GM12875 (cell line): ENCODE data around the gene SOCS3.

Experiments used
- H3K4me3 ChIP-seq: one replicate; pipeline ENCODE4 v1.5.1; 2011; ENCODE audit warnings: low read depth, low read length, control low read depth
- TF ChIP-seq, protein P1 (sequence below): IDR thresholded peaks from 2 replicates; pipeline ENCODE4 v1.5.1; 2011; ENCODE audit warnings: low read depth, mild to moderate bottlenecking, control low read depth, inconsistent platforms, low read length, moderate library complexity, borderline replicate concordance; ENCODE audit not compliant: insufficient read depth

SOCS3 gene

GRCh38 chr17:78324391-78325075, 35.3 kb downstream of the SOCS3 start:
- no peak overlapping the region for H3K4me3 ChIP-seq
- TF ChIP-seq, protein P1, sequence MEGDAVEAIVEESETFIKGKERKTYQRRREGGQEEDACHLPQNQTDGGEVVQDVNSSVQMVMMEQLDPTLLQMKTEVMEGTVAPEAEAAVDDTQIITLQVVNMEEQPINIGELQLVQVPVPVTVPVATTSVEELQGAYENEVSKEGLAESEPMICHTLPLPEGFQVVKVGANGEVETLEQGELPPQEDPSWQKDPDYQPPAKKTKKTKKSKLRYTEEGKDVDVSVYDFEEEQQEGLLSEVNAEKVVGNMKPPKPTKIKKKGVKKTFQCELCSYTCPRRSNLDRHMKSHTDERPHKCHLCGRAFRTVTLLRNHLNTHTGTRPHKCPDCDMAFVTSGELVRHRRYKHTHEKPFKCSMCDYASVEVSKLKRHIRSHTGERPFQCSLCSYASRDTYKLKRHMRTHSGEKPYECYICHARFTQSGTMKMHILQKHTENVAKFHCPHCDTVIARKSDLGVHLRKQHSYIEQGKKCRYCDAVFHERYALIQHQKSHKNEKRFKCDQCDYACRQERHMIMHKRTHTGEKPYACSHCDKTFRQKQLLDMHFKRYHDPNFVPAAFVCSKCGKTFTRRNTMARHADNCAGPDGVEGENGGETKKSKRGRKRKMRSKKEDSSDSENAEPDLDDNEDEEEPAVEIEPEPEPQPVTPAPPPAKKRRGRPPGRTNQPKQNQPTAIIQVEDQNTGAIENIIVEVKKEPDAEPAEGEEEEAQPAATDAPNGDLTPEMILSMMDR, result no peak

DNA sequence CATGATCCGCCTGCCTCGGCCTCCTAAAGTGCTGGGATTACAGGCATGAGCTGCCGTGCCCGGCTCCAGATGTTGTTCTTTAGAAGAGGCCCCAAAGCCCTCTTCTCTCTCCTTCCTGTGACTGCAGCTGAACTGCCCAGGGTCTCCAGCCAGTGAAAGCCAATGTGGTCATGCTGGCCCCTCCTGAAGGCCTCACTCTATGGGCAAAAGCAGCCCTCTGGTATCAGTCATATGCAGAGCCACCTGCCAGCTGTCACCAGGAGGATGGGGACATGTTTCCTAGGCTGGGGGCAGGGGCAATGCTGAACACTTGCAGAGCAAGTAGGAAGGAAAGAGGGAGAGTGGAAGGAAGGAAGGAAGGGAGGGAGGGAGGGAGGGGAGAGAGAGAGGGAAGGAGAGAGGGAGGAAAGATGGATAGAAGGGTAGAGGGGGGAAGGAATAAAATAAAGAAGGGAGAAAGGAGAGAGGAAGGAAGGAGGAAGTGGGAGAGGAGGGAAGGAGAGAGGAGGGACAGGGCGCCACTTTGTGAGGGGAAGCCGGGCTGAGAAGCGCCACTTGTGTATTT, 36.0 kb downstream of the SOCS3 start:
- H3K4me3 ChIP-seq, result no peak overlapping the region
- TF ChIP-seq, protein P1, result no peak

- TF ChIP-seq, protein P1, result no peak
- H3K4me3 ChIP-seq, result no peak overlapping the region
Measured at GRCh38 chr17:78322858-78323455, 36.9 kb downstream of the SOCS3 start.

DNA sequence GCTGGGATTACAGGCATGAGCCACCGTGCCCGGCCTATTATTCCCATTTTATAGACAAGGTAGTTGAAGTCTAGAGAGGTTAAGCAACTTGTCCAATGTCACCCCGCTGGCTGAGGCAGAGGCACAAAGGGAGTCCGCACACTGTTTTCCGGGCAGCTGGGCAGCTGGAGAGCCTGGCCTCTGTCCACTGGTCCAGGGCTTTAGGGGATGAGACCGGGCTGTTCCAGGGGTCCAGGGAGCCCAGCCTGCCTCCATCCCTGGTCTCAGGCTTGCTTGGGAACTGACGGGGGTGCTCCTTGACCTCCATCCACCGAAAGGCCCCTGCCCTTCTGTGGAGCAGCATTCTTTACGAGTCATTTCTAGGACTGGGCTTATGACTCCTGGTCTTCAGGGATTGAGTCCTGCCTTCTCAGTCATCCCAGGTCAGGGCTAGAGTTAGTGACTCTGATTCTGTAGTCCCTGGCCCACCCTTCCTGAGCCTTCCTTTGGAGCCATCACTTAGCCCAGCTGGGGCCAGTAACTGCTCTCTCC, 37.5 kb downstream of the SOCS3 start:
- H3K4me3 ChIP-seq, result no peak overlapping the region
- TF ChIP-seq, protein P1, result no peak

DNA sequence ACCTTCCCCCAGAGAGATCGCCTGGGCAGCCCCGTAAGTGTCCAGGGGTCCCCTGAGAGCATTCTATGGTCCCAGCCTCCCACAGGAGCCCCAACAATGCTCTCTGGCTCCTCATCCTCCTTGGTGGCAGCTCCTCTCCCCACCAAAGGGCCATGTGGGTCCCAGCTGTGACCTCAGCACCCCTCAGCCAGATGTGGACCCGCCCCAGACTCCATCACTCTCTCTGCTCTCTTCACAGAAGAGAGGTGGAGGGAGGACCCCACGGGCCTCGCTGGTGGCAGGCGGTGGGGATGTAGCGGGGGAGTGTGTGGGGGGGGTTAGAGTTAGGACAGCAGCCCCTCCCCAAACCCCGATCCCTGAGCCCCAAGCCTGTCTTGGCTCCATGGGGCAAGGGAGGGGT, 41.0 kb downstream of the SOCS3 start:
- H3K4me3 ChIP-seq, result no peak overlapping the region
- TF ChIP-seq, protein P1, result no peak

DNA sequence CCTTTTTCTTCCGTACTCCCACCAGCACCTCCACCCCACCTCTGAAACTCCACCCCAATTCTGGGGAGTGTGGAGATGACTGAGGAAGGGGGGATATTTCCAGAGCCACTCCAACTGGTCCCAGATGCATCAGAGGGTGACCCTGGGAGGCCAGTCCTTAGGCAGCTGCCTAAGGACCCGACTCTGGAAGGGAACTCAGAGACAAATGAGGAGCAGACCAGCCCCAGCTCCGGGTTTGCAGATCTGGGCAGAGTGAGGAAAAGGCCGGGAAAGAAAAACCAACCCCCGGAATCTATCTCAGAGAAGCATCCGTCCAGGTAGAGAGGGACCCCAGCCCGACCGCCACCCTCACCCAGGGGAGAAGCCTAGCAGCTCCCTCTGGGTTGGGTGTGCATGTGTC, 41.5 kb downstream of the SOCS3 start:
- no peak overlapping the region for H3K4me3 ChIP-seq
- TF ChIP-seq, protein P1, result no peak
